Liver (tissue), 3 donors: ENCODE results near the gene KCTD5.

ENCODE experiments used
- EGR1 ChIP-seq, 2 donors: IDR thresholded peaks; 2 replicates each; pipeline ENCODE4 v1.6.1; 2016 to 2018; ENCODE audit warnings: antibody characterized with exemption in 2 of 2, low read depth in 2 of 2
- GABPA ChIP-seq, 2 donors: IDR thresholded peaks in 1 of 2; conservative IDR thresholded peaks in 1 of 2; 2 replicates each; pipeline ENCODE4 v1.6.1; 2016; ENCODE audit warnings: antibody characterized with exemption in 2 of 2, mild to moderate bottlenecking in 1 of 2, moderate library complexity in 1 of 2
- RAD21 ChIP-seq, 2 donors: IDR thresholded peaks; 2 replicates each; pipeline ENCODE4 v1.6.1; 2016; ENCODE audit warnings: antibody characterized with exemption in 2 of 2, mild to moderate bottlenecking in 2 of 2
- TAF1 ChIP-seq: conservative IDR thresholded peaks from 2 replicates; pipeline ENCODE4 v1.6.1; 2016; ENCODE audit warnings: antibody characterized with exemption, mild to moderate bottlenecking
- YY1 ChIP-seq: IDR thresholded peaks from 2 replicates; pipeline ENCODE4 v1.6.1; 2016; ENCODE audit warnings: antibody characterized with exemption, mild to moderate bottlenecking
- TF ChIP-seq, protein P1 (sequence below): IDR thresholded peaks from 2 replicates; pipeline ENCODE4 v1.6.1; 2016; ENCODE audit warnings: antibody characterized with exemption
- TF ChIP-seq, protein P2 (sequence below): fragments of 150-350 bp; IDR thresholded peaks from 2 replicates; pipeline ENCODE4 v1.5.1; 2017; ENCODE audit warnings: improper control_type of control experiment, low read depth, low read length; ENCODE audit not compliant: missing input control
- TF ChIP-seq, protein P3 (sequence below): IDR thresholded peaks from 2 replicates; pipeline ENCODE4 v1.6.1; 2016; ENCODE audit warnings: antibody characterized with exemption
- TF ChIP-seq, protein P4 (sequence below): IDR thresholded peaks from 2 replicates; pipeline ENCODE4 v1.6.1; 2016; ENCODE audit warnings: antibody characterized with exemption
- donor health status: healthy.
- donor health status: healthy.

DNA sequence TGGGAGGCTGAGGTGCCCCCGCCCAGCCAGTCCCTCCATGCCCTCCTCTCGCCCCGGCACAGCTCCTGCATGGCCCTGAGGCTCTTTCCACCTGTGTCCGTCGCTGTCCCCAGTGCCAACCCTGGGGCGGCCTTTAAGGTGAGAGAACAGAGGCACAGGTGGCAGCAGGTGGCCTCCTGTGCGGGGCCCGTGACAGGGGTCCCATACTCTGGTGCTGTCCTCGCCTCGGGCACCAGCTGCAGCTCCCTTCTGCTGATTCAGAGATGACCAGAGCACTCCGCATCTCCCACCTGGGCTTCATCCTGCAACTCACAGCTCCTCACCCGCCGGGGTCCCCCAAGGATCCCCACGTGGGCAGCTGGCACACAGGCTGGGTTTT, 29.7 kb downstream of the KCTD5 start:
- TF ChIP-seq EGR1 (IDR thresholded peaks at IDR 0.05; ENCODE audit: low read depth in 2 of 2) (no peak), RAD21 (IDR thresholded peaks at IDR 0.05) (no peak), YY1 (no peak), GABPA (IDR thresholded peaks at IDR 0.05 in 1 of 2, conservative IDR thresholded peaks at IDR 0.05 in 1 of 2) (no peak), TAF1 (no peak)
- TF ChIP-seq, protein P1, sequence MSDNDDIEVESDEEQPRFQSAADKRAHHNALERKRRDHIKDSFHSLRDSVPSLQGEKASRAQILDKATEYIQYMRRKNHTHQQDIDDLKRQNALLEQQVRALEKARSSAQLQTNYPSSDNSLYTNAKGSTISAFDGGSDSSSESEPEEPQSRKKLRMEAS: no peak
- TF ChIP-seq, protein P2, sequence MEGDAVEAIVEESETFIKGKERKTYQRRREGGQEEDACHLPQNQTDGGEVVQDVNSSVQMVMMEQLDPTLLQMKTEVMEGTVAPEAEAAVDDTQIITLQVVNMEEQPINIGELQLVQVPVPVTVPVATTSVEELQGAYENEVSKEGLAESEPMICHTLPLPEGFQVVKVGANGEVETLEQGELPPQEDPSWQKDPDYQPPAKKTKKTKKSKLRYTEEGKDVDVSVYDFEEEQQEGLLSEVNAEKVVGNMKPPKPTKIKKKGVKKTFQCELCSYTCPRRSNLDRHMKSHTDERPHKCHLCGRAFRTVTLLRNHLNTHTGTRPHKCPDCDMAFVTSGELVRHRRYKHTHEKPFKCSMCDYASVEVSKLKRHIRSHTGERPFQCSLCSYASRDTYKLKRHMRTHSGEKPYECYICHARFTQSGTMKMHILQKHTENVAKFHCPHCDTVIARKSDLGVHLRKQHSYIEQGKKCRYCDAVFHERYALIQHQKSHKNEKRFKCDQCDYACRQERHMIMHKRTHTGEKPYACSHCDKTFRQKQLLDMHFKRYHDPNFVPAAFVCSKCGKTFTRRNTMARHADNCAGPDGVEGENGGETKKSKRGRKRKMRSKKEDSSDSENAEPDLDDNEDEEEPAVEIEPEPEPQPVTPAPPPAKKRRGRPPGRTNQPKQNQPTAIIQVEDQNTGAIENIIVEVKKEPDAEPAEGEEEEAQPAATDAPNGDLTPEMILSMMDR: no peak
- TF ChIP-seq, protein P3, sequence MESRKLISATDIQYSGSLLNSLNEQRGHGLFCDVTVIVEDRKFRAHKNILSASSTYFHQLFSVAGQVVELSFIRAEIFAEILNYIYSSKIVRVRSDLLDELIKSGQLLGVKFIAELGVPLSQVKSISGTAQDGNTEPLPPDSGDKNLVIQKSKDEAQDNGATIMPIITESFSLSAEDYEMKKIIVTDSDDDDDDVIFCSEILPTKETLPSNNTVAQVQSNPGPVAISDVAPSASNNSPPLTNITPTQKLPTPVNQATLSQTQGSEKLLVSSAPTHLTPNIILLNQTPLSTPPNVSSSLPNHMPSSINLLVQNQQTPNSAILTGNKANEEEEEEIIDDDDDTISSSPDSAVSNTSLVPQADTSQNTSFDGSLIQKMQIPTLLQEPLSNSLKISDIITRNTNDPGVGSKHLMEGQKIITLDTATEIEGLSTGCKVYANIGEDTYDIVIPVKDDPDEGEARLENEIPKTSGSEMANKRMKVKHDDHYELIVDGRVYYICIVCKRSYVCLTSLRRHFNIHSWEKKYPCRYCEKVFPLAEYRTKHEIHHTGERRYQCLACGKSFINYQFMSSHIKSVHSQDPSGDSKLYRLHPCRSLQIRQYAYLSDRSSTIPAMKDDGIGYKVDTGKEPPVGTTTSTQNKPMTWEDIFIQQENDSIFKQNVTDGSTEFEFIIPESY: no peak
- TF ChIP-seq, protein P4, sequence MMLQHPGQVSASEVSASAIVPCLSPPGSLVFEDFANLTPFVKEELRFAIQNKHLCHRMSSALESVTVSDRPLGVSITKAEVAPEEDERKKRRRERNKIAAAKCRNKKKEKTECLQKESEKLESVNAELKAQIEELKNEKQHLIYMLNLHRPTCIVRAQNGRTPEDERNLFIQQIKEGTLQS: no peak
